SH-SY5Y (cell line): ENCODE data around the gene ARMC6.

ENCODE experiments used
- GATA2 ChIP-seq: IDR thresholded peaks from 2 replicates; pipeline ENCODE4 v1.6.1; 2011; ENCODE audit warnings: mild to moderate bottlenecking, low read depth, low read length
- GATA3 ChIP-seq: IDR thresholded peaks from 2 replicates; pipeline ENCODE4 v1.6.1; 2011; ENCODE audit warnings: low read depth, mild to moderate bottlenecking, low read length, moderate library complexity

DNA sequence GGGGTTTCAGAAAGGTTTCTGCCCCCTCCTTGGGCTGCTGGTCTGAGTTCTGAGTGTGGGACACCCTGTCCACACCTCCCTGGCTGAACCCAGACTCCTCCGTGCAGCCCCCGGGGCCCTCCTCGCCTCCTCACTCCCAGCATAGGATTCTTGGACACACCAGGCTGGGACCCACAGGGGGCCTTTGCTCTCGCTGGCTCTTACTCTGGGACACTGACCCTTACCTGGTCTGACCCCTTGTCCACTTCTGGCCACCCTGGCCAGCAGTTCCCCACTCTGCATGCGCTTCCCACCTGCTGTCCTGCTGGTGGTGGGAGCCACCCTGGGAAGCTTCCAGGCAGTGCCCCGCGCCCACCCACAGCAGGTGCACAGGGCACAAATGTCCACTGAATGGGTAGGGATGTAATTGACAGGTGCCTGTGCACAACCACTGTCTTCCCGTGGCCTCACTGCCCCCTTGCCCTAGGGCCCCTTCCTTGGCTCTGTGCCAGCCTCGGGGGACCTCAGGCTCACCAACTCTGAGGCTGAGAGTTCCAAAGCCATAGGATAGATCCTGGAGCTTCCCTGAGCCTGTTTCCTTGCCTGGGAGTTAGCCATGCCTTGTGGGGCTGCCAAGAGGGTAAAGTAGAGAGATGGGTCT is 23.4 kb downstream of the ARMC6 start:
- TF ChIP-seq GATA3 (no peak), GATA2 (no peak)
